GM18867 (cell line): ENCODE data around the gene SLC4A7.
A peak's percentile ranks its signal among the peaks of the same experiment; 100 is the strongest.
"Not testable (repeated sequence)": the region's sequence is repeated elsewhere in the genome, so short reads cannot be mapped to it uniquely, and the experiment has no call there.

Experiments
- ATAC-seq: cut with Tn5 transposase; IDR thresholded peaks from one replicate; pipeline ENCODE4 v1.9.1; 2021; ENCODE audit warnings: mild to moderate bottlenecking, moderate library complexity; ENCODE audit not compliant: unreplicated experiment

Gene SLC4A7

GRCh38 chr3:27438352-27438751 is 45.8 kb downstream of the SLC4A7 start:
- ATAC-seq = not testable (repeated sequence)

DNA sequence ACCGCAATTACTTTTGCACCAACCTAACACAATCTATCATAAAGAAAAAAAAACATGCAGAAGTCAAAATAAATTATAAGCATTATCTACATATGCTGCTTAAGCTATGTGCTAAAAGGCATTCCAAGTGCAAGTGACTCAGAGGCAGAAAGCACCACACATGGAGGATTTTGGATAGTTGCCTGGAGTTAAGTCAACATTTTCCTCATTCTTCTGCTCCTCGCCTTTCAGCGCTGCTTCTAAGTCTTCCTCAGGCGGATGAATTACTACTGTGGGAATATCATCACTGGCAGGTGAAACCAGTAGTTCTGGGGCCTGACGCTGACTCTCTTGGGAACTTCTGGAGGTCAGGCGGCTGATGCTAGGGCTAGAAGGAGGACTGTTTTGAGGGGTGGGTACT is 53.1 kb downstream of the SLC4A7 start:
- no peak for ATAC-seq

GRCh38 chr3:27429909-27430308 is 54.3 kb downstream of the SLC4A7 start:
- no peak for ATAC-seq

DNA sequence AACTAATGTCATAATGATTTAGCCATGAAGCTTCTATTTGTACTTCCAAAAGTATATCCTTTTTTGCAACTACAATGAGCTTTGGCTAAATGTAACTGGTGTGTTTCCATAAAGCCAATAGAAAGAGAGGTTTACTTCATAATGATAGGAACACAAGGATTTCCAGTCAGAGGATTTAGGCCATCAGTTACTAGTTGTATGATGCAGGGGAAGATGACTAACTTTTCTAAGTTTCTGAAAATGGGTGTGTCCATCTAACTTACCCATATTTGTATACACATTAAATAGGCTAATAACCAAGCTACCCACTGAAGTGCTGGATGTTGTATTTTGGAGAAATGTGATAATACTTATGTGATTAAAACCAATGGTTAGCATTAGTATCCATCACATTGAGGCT is 55.7 kb downstream of the SLC4A7 start:
- no peak for ATAC-seq

GRCh38 chr3:27426926-27427325 is 57.3 kb downstream of the SLC4A7 start:
- no peak for ATAC-seq

DNA sequence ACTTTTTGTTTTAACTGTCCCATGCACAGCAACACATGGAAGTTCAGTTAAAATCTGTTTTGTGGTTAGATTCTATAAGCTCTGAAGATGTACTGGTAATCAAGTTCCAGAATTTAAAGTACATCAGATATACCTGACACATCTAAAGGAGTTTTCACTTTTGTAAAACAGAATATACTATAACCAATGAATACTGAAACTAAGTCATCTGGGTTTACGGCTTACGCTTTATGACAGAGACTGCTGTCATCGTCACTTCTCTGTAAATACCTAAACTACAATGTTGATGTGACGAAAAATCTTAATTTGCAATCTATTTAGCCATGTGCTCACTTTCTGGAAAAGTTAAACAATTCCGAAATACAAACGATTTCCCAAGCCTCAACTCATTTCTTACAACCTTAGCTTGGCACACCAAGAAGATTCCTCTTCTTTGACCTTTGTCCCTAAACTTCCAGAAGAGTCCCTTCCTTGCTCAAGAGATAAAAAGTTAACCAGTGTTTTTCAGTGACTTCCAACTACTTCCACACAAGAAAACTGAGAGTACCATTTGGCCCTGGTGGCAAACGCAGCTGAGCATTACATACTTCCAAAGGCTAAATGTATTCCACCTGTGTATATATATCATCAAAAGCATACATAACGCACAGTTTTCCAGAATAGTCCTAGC is 58.2 kb downstream of the SLC4A7 start:
- no peak for ATAC-seq

- not testable (repeated sequence) for ATAC-seq
Observed at GRCh38 chr3:27424812-27425521, 59.2 kb downstream of the SLC4A7 start.

DNA sequence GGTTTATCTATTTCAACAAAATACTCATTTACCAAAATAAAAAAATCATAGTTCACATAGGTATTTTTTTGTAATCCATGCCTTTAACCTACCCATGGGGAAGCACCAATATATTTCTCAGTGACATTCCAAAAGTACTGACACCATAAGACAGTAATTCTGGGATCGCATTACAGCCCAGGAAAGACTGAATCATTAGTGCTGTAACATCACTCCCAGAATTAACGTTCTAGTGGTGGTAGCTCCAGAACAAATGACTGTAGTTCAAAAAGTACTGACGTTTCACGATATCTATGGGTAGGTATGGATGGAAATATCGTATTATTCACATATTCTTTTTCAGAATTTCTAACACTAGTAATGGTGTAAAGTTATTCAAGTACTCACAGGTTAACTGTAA is 60.7 kb downstream of the SLC4A7 start:
- no peak for ATAC-seq

DNA sequence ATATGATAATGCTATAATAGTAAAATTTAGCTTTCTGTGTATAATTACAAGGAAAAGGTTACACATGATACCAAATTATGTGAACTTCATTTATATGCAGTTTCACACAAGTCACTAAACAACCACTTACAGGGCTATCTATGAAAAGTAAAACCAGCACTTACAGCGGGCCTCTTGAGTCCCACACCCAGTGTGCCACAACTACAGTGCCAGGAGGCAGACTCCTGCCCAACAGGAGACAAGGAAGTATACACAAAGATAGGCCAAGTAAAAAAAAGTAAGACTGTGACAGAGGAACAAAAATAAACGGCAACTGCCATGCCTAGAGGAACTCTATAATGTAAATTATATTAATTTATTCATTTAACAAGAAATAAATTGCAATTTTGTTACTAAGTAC is 61.6 kb downstream of the SLC4A7 start:
- ATAC-seq = no peak

DNA sequence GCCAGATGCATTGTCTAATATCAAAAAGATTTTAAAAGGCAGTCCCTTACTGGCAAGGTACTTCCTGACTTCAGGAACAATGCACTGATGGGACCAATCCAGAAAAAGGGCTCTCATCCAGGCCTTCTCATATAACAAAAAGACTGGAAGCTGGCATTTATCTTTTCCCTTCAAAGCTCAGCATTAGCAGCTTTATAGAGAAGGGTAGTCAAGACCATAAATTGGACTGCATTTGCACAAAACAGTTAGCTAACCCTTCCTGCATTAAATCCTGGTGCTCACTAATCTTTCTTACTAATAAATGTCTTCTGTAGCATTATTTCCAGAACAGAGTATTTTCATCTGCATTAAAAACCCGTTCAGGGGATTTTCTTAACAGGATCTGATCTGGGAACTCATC is 69.0 kb downstream of the SLC4A7 start:
- no peak for ATAC-seq

DNA sequence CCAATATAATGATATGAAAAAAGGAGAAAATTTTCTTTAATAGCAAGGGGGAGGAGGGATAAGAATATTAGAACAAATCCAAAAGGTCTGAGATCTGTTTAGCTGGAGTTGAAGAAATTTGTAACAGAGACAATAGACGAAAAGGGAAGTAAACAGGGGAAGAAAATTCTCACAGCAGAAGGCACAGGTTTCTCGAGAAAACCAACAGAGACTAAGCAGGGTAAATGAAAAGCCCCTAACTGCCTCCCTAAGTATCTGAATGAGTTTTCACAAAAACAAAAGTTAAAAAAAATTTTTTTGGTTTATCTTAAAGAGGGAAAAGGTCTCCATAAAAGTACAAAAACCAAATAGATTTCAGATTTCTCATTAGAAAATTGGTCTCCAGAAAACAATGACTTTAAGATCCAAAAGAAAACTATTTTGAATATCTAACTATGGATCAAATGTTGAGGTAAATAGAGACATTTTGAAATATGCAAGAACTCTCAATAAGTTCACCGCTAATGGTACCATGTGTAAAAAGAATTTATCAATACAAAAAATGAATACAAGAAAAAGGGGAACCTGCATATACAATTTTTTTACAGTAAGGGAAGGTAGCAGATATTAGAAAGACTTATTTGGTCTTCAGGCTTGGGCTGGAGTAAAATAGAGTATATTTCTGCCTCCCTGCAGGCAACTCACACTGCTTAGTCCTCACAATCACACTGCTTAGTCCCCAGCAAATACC is 91.1 kb downstream of the SLC4A7 start:
- ATAC-seq = peak; percentile 70

GRCh38 chr3:27392414-27392813 is 91.8 kb downstream of the SLC4A7 start:
- not testable (repeated sequence) for ATAC-seq

- ATAC-seq = no peak
Observed at GRCh38 chr3:27391796-27392195, 92.4 kb downstream of the SLC4A7 start.

DNA sequence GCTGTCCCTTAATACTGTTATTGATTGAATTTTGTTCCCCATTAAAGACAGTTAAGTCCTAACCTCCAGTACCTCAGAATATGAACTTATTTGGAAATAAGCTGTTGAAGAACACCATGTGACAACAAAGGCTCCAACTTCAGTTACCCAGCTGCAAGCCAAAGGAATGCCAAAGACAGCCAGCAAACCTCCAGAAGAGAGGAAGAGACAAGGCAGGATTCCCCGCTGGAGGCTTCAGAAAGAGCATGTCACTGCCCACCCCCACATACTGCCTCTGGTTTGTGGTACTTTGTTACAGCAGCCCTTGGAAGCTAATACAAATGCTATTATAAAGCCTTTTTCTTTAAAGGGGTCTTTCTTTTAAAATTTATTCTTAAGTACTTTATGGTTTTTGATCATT is 96.6 kb downstream of the SLC4A7 start:
- ATAC-seq = no peak

GRCh38 chr3:27385504-27385903 is 98.7 kb downstream of the SLC4A7 start:
- no peak for ATAC-seq

DNA sequence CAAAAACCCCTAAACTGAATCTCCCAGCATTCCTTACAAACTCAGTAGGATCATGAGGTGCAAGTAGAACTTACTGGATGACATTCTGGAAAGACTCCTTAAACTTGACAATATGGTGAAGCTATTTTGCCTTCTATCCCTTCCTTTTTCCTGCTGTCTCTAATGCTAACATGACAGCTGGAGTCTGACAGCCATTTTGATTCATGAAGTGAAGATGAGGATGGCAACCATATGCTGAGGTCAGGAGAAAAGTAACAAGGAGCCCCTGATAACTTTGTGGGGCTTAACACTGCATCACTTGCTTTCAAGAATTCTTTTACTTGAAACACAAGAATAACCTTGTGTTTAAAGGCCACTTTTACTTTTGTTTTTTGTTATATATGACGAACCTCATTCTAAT is 100.0 kb downstream of the SLC4A7 start:
- no peak for ATAC-seq

DNA sequence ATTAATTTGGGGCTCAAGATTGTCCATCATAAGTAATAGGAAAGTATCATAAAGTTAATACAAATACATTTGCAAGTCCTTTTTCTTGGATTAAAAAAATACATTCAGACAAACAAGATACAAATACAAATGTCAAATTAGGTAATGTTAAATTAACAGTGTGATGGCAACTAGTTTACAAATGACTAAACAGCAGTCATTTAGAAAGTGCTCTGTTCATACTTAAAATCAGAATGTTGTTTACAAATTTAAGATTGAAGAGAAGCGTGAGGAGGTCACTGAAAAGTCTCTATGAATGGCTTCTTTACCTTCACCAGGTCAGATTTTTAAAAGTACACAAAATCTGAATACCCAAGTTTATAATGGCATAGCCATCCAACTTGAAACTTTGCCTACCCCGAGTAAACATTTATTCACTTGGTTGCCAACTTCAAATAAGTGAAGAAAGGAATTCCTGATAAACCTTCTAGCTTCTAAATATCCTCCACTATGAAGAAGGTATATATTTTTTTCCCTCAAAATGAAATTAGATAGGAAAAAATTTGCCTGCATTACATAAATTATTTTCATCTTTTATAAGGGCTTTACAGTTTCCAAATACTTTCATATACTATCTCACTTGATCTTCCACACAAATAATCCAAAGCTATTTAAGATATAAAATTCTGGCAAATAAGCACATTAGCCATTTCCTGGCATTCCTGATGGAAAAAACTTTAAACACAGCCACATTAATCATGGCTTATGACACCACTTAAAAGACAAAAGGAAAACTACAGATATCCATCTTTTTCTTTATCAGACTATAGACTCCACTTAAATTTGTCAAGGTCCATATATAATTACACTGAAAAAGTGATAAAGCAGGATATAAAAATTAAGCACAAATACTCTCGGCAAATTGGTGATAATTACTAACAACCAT is 103.5 kb downstream of the SLC4A7 start:
- ATAC-seq = peak; percentile 59

DNA sequence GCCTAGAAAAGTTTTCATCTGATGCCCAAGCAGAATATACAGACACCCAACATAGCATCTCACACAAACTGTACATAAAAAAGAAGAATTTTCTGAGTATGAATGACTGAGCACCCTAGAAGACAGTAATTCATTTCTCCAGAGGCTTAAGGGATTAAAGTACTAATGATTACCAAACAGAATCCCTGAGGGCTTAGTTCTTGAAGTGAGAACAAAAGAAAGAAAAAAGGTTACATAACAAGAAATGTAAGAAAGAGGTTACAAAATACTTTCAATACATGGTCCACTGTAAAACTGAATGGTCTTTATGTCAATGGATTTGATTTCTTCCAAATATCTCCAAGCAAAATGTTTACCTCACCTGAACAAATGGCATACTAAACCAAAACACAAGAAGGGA is 105.9 kb downstream of the SLC4A7 start:
- ATAC-seq = no peak

GRCh38 chr3:27376109-27376772 is 107.9 kb downstream of the SLC4A7 start:
- ATAC-seq = no peak

GRCh38 chr3:27368831-27369607 is 115.2 kb downstream of the SLC4A7 start, which contains the start of gene NEK10:
NEK10 (minus strand) TSS chr3:27369383; CDS start chr3:27352882, 16,501 bp downstream.
- ATAC-seq = peak; percentile 100
